Astrocyte of the spinal cord (primary cell): ENCODE data around the gene SHROOM3.
"Not testable (repeated sequence)": the region's sequence is repeated elsewhere in the genome, so short reads cannot be mapped to it uniquely, and the experiment has no call there.

Experiments used
- DNase-seq: peaks from one replicate; pipeline ENCODE4 v3.0.0; 2011; ENCODE audit warnings: low read depth, low spot score
- H3K4me3 ChIP-seq: 2 replicates; pipeline ENCODE4 v1.5.1; 2011; ENCODE audit warnings: low read depth, mild to moderate bottlenecking, low read length, moderate library complexity
- in situ Hi-C: cut with HindIII; loops from 2 replicates; pipeline ENCODE4 v1.10.0; 2017; ENCODE audit warnings: low sequenced_read_pairs
- TF ChIP-seq, protein P1 (sequence below): IDR thresholded peaks from 2 replicates; pipeline ENCODE4 v1.5.1; 2012; ENCODE audit warnings: low read depth, mild to moderate bottlenecking, low read length, inconsistent platforms

Gene SHROOM3

DNA sequence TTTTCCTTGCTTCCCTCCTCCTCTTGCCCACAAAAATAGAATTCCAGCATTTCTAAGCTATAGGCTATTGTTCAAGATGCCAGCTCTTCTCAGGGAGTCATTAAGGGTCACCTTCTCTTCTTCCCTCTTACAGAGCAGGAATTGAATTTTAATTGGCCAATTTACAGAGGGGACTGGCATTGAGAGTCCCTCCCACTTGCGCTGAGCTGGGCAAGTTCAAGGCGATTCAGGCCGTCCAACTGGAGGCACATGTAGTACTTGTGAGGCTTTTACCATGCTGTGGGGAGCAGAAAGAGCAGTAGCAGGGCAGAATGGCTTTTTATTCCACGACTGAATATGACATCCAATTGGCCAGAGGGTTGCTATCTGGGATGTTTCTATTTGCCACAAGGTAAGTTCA, 281.0 kb downstream of the SHROOM3 start:
- TF ChIP-seq, protein P1, sequence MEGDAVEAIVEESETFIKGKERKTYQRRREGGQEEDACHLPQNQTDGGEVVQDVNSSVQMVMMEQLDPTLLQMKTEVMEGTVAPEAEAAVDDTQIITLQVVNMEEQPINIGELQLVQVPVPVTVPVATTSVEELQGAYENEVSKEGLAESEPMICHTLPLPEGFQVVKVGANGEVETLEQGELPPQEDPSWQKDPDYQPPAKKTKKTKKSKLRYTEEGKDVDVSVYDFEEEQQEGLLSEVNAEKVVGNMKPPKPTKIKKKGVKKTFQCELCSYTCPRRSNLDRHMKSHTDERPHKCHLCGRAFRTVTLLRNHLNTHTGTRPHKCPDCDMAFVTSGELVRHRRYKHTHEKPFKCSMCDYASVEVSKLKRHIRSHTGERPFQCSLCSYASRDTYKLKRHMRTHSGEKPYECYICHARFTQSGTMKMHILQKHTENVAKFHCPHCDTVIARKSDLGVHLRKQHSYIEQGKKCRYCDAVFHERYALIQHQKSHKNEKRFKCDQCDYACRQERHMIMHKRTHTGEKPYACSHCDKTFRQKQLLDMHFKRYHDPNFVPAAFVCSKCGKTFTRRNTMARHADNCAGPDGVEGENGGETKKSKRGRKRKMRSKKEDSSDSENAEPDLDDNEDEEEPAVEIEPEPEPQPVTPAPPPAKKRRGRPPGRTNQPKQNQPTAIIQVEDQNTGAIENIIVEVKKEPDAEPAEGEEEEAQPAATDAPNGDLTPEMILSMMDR, result no peak
- in situ Hi-C loops, result no loop called here
- no peak for DNase-seq
- no peak overlapping the region for H3K4me3 ChIP-seq

DNA sequence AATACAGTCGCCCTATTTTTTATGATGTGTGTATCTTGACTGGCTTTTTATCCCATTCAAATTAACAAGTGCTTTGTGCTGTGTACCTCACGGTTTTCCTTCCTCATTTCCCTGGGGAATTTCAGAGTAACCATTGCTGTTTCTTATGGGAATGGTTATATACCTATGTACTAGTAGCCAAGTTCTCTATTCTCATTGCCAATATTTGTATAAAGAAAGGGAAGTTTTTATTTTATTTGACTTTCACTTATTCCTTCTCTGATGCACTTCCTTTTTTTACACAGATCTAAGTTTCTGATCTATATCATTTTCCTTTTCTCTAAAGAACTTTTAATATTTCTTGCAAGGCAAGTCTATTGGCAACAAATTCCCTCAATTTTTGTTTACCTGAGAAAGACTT, 281.6 kb downstream of the SHROOM3 start:
- in situ Hi-C loops, result no loop called here
- no peak for DNase-seq
- H3K4me3 ChIP-seq, result no peak overlapping the region
- TF ChIP-seq, protein P1, result no peak

DNA sequence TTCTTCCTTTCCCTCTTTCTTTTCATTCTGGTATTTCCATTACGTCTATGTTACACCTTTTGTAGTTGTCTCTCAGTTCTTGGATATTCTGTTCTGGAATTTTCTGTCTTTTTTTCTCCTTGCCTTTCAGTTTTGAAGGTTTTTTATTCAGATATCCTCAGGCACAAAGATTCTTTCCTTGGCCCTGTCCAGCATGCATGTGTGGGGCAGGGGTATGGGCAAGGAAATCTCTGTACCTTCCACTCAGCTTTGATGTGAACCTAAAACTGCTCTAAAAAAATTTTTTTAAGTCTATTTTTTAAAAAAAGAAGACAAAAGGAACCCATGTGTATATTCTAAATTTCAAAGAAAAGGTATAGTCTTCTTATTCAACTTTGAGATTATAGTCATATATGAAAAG, 282.4 kb downstream of the SHROOM3 start:
- in situ Hi-C loops, result no loop called here
- DNase-seq, result no peak
- TF ChIP-seq, protein P1, result no peak

DNA sequence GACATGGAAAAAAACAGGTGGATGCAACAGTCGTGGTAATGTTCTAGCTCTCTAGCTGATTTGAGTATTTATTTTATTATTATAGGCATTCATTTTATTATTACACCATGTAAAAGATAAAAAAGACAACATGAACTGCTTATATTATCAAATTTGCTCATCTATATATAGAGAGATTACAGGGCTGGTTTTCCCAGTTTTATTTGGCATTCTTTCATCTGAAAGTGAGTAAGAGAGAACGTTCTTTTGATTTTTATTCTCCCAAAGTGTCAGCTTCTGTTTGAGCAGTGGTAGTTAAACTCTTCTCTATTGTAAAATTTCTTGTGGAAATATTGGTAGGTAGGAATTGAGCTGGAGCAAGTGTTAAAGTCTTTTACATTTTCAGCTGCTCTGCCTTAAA, 283.0 kb downstream of the SHROOM3 start:
- in situ Hi-C loops, result no loop called here
- TF ChIP-seq, protein P1, result no peak
- DNase-seq, result no peak
- H3K4me3 ChIP-seq, result no peak overlapping the region

More for the DNA sequence above, 282.4 kb downstream of the SHROOM3 start:
- H3K4me3 ChIP-seq, result no peak overlapping the region

DNA sequence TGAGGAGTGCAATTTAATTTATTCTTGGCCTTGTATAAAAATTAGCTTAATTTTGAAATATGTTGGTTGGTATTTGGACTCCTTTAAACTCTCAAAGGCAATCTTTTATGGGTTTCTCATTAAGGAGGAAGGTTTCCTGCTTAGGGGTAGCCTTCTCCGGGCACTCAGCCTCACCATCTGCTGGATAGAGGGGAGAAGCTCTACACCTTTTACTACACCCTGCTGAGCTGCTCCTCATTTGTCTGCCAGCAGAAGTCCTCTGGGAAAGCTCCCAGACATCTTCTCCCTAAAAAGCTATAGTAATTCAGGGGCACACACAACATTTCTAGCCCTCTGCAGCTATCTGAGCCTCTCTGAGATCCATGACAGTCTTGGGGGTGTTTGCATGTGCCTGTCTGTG, 283.8 kb downstream of the SHROOM3 start:
- H3K4me3 ChIP-seq, result no peak overlapping the region
- in situ Hi-C loops, result no loop called here
- no peak for DNase-seq
- TF ChIP-seq, protein P1, result no peak

DNA sequence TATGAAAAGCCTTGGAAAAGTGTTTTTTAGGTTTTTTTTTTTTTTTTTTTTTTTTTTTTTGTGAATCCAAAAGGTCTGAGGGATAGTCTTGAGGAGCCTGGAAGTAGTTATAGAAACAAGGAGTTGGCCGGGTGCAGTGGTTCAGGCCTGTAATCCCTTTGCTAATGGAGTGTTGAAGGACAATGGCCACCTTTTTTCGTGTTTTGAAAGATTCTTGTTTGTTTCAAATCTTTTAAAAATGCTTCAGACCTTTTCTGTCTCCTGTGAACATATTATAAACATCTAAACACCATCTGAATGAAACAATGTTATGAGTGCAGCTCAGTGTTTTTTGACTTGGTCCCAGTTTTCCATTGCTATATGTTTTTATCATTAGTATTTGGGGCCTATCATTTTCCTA, 285.1 kb downstream of the SHROOM3 start:
- H3K4me3 ChIP-seq, result no peak overlapping the region
- in situ Hi-C loops, result no loop called here
- TF ChIP-seq, protein P1, result no peak
- no peak for DNase-seq

DNA sequence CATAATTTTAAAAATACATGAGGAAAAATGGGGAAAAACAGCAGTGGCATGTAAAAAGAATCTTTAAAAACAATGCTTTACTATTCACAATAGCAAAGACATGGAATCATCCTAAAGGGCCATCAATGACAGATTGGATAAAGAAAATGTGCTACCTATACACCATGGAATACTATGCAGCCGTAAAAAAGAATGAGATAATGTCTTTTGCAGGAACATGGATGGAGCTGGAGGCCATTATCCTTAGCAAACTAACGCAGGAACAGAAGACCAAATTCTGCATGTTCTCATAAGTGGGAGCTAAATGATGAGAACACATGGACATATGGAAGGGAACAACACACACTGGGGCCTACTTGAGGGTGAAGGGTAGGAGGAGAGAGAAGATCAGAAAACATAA, 287.1 kb downstream of the SHROOM3 start:
- H3K4me3 ChIP-seq, DNase-seq, in situ Hi-C loops: not testable (repeated sequence)
